ENCODE data around the gene NLN.
A peak's percentile ranks its signal among the peaks of the same experiment; 100 is the strongest.

Gene NLN

DNA sequence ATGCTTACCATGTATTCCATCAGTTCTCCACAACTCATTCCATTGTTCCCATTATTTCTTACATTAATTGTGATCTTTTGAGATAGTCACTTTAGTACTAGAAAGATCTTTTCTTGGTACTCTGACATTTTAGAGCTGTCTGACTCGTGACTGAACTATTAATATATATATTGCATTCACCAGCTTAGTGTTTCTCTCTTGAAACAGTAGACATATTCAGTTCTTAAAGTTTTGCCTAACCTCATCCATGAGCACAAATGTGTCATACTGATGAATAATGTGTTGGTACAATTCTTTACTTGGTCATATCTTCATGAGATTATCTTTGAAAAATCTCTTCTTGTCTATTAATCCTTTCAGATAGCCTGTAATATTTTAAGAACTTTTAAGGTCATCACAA lies 74.3 kb downstream of the NLN start:
- TF ChIP-seq, protein P1, sequence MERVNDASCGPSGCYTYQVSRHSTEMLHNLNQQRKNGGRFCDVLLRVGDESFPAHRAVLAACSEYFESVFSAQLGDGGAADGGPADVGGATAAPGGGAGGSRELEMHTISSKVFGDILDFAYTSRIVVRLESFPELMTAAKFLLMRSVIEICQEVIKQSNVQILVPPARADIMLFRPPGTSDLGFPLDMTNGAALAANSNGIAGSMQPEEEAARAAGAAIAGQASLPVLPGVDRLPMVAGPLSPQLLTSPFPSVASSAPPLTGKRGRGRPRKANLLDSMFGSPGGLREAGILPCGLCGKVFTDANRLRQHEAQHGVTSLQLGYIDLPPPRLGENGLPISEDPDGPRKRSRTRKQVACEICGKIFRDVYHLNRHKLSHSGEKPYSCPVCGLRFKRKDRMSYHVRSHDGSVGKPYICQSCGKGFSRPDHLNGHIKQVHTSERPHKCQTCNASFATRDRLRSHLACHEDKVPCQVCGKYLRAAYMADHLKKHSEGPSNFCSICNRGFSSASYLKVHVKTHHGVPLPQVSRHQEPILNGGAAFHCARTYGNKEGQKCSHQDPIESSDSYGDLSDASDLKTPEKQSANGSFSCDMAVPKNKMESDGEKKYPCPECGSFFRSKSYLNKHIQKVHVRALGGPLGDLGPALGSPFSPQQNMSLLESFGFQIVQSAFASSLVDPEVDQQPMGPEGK (CRISPR knock-in tag; IDR thresholded peaks at IDR 0.05; ENCODE audit: borderline replicate concordance), result no peak
- TF ChIP-seq, protein P2, sequence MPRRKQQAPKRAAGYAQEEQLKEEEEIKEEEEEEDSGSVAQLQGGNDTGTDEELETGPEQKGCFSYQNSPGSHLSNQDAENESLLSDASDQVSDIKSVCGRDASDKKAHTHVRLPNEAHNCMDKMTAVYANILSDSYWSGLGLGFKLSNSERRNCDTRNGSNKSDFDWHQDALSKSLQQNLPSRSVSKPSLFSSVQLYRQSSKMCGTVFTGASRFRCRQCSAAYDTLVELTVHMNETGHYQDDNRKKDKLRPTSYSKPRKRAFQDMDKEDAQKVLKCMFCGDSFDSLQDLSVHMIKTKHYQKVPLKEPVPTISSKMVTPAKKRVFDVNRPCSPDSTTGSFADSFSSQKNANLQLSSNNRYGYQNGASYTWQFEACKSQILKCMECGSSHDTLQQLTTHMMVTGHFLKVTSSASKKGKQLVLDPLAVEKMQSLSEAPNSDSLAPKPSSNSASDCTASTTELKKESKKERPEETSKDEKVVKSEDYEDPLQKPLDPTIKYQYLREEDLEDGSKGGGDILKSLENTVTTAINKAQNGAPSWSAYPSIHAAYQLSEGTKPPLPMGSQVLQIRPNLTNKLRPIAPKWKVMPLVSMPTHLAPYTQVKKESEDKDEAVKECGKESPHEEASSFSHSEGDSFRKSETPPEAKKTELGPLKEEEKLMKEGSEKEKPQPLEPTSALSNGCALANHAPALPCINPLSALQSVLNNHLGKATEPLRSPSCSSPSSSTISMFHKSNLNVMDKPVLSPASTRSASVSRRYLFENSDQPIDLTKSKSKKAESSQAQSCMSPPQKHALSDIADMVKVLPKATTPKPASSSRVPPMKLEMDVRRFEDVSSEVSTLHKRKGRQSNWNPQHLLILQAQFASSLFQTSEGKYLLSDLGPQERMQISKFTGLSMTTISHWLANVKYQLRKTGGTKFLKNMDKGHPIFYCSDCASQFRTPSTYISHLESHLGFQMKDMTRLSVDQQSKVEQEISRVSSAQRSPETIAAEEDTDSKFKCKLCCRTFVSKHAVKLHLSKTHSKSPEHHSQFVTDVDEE (CRISPR knock-in tag; IDR thresholded peaks at IDR 0.05), result no peak
- TF ChIP-seq ARNTL (CRISPR knock-in tag; IDR thresholded peaks at IDR 0.05; ENCODE audit: borderline replicate concordance, low read depth), result no peak
- TF ChIP-seq ZNF565 (CRISPR knock-in tag; conservative IDR thresholded peaks at IDR 0.05; ENCODE audit: low read depth), result no peak
- no peak for TF ChIP-seq SNAI2 (CRISPR knock-in tag; IDR thresholded peaks at IDR 0.05)
- TF ChIP-seq ESRRG (CRISPR knock-in tag; IDR thresholded peaks at IDR 0.05), result no peak
- TF ChIP-seq RARB (CRISPR knock-in tag; IDR thresholded peaks at IDR 0.05), result no peak
- no peak for TF ChIP-seq GLIS3 (CRISPR knock-in tag; IDR thresholded peaks at IDR 0.05)
- no peak for TF ChIP-seq ZFP3 (CRISPR knock-in tag; IDR thresholded peaks at IDR 0.05)
- no peak for TF ChIP-seq BACH2 (CRISPR knock-in tag; IDR thresholded peaks at IDR 0.05; ENCODE audit: borderline replicate concordance)
- no peak for TF ChIP-seq ZNF70 (CRISPR knock-in tag; IDR thresholded peaks at IDR 0.05)
- TF ChIP-seq, protein P3, sequence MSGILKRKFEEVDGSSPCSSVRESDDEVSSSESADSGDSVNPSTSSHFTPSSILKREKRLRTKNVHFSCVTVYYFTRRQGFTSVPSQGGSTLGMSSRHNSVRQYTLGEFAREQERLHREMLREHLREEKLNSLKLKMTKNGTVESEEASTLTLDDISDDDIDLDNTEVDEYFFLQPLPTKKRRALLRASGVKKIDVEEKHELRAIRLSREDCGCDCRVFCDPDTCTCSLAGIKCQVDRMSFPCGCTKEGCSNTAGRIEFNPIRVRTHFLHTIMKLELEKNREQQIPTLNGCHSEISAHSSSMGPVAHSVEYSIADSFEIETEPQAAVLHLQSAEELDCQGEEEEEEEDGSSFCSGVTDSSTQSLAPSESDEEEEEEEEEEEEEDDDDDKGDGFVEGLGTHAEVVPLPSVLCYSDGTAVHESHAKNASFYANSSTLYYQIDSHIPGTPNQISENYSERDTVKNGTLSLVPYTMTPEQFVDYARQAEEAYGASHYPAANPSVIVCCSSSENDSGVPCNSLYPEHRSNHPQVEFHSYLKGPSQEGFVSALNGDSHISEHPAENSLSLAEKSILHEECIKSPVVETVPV (CRISPR knock-in tag; IDR thresholded peaks at IDR 0.05), result no peak
- TF ChIP-seq PPARA (CRISPR knock-in tag; IDR thresholded peaks at IDR 0.05; ENCODE audit: borderline replicate concordance), result no peak
- TF ChIP-seq CSDC2 (CRISPR knock-in tag; IDR thresholded peaks at IDR 0.05), result no peak
- TF ChIP-seq ZC3H10 (CRISPR knock-in tag; IDR thresholded peaks at IDR 0.05), result no peak
- ATAC-seq, result peak; percentile 20; the same call in 1 of the 3 replicates

DNA sequence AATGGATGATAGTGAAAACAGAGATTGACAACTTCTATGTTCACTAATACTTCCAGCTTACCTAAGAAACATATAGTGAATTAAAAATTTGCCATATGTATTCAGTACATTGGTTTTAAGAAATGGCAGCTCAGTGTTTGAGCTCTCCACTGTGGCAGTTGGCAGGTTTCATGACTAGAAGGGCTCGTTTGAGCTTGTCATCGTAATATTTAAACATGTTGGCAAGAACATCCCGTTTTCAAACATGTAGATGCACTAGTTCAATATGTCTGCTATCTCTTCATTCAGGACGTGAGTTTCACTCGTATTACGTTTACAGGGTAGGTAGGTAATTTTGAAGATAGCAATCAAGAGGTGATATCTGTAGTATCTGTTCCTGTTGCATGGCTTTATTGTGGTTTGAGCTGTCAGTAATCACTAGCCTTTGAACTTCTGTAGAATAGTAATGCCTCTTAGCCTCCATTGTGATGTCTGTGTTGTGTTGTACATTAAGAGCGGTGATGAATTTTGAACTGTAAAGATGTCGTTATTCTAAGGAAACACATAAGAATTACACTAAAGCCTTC lies 74.8 kb downstream of the NLN start:
- no peak for ATAC-seq
- TF ChIP-seq ISL1 (CRISPR knock-in tag; IDR thresholded peaks at IDR 0.05), result no peak
- TF ChIP-seq ESRRG (CRISPR knock-in tag; IDR thresholded peaks at IDR 0.05), result no peak
- TF ChIP-seq, protein P4, sequence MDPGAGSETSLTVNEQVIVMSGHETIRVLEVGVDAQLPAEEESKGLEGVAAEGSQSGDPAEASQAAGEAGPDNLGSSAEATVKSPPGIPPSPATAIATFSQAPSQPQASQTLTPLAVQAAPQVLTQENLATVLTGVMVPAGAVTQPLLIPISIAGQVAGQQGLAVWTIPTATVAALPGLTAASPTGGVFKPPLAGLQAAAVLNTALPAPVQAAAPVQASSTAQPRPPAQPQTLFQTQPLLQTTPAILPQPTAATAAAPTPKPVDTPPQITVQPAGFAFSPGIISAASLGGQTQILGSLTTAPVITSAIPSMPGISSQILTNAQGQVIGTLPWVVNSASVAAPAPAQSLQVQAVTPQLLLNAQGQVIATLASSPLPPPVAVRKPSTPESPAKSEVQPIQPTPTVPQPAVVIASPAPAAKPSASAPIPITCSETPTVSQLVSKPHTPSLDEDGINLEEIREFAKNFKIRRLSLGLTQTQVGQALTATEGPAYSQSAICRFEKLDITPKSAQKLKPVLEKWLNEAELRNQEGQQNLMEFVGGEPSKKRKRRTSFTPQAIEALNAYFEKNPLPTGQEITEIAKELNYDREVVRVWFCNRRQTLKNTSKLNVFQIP (CRISPR knock-in tag; IDR thresholded peaks at IDR 0.05; ENCODE audit: borderline replicate concordance, low read depth), result no peak
- TF ChIP-seq SNAI2 (CRISPR knock-in tag; IDR thresholded peaks at IDR 0.05), result no peak
- no peak for TF ChIP-seq GLIS3 (CRISPR knock-in tag; IDR thresholded peaks at IDR 0.05)
- TF ChIP-seq, protein P3 (CRISPR knock-in tag; IDR thresholded peaks at IDR 0.05), result no peak
- TF ChIP-seq ARNTL (CRISPR knock-in tag; IDR thresholded peaks at IDR 0.05; ENCODE audit: borderline replicate concordance, low read depth), result no peak
- TF ChIP-seq TCF4 (CRISPR knock-in tag; IDR thresholded peaks at IDR 0.05; ENCODE audit: borderline replicate concordance), result no peak
- TF ChIP-seq PPARA (CRISPR knock-in tag; IDR thresholded peaks at IDR 0.05; ENCODE audit: borderline replicate concordance), result no peak
- TF ChIP-seq ZFP3 (CRISPR knock-in tag; IDR thresholded peaks at IDR 0.05), result no peak
- no peak for TF ChIP-seq BACH2 (CRISPR knock-in tag; IDR thresholded peaks at IDR 0.05; ENCODE audit: borderline replicate concordance)
- TF ChIP-seq ZNF70 (CRISPR knock-in tag; IDR thresholded peaks at IDR 0.05), result no peak
- TF ChIP-seq ZC3H10 (CRISPR knock-in tag; IDR thresholded peaks at IDR 0.05), result no peak
- TF ChIP-seq, protein P5, sequence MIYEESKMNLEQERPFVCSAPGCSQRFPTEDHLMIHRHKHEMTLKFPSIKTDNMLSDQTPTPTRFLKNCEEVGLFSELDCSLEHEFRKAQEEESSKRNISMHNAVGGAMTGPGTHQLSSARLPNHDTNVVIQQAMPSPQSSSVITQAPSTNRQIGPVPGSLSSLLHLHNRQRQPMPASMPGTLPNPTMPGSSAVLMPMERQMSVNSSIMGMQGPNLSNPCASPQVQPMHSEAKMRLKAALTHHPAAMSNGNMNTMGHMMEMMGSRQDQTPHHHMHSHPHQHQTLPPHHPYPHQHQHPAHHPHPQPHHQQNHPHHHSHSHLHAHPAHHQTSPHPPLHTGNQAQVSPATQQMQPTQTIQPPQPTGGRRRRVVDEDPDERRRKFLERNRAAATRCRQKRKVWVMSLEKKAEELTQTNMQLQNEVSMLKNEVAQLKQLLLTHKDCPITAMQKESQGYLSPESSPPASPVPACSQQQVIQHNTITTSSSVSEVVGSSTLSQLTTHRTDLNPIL (CRISPR knock-in tag; IDR thresholded peaks at IDR 0.05; ENCODE audit: low read depth), result no peak
- TF ChIP-seq TOX (CRISPR knock-in tag; IDR thresholded peaks at IDR 0.05; ENCODE audit: borderline replicate concordance), result no peak
